Neuron (in vitro differentiated cells): ENCODE measurements around the gene ETDB.
"Not testable (repeated sequence)": the region's sequence is repeated elsewhere in the genome, so short reads cannot be mapped to it uniquely, and the experiment has no call there.

Experiments used
- H2AFZ ChIP-seq: one replicate; pipeline ENCODE4 v1.6.1; 2013; ENCODE audit warnings: low read depth, mild to moderate bottlenecking, inconsistent platforms, low read length, moderate library complexity
- H3K27me3 ChIP-seq: one replicate; pipeline ENCODE4 v1.6.1; 2013; ENCODE audit warnings: low read length; ENCODE audit not compliant: insufficient read depth
- H3K36me3 ChIP-seq: one replicate; pipeline ENCODE4 v1.6.1; 2013; ENCODE audit warnings: low read length; ENCODE audit not compliant: insufficient read depth
- H3K4me1 ChIP-seq: one replicate; pipeline ENCODE4 v1.6.1; 2013; ENCODE audit warnings: low read length; ENCODE audit not compliant: insufficient read depth
- H3K4me3 ChIP-seq: 2 replicates; pipeline ENCODE4 v1.5.1; 2013; ENCODE audit warnings: mild to moderate bottlenecking, low read length, moderate library complexity
- H3K9me3 ChIP-seq: one replicate; pipeline ENCODE4 v1.6.1; 2013; ENCODE audit warnings: low read length

The ETDB gene

GRCh38 chrX:135120056-135120576, at the start of gene ETDB:
TSS of gene ETDB (minus strand) at chrX:135120526. CDS start at chrX:135119261, 1,265 bp downstream.
- not testable (repeated sequence) for H3K4me3 ChIP-seq, H2AFZ ChIP-seq, H3K27me3 ChIP-seq, H3K36me3 ChIP-seq, H3K4me1 ChIP-seq, H3K9me3 ChIP-seq

GRCh38 chrX:135169534-135169933, 49.2 kb upstream of the ETDB start:
- H3K27me3 ChIP-seq, result not testable (repeated sequence)

GRCh38 chrX:135168486-135168885, 48.2 kb upstream of the ETDB start:
- H3K4me1 ChIP-seq, result no peaks in the 10 kb centered on the region
- no peak overlapping the region for H3K4me3 ChIP-seq
- no peaks in the 10 kb centered on the region for H3K9me3 ChIP-seq
- H3K36me3 ChIP-seq, result no peaks in the 10 kb centered on the region
- peaks cover 5% of the 10 kb centered on the region for H3K27me3 ChIP-seq
- no peak overlapping the region for H2AFZ ChIP-seq

More at GRCh38 chrX:135169534-135169933, 49.2 kb upstream of the ETDB start:
- not testable (repeated sequence) for H3K4me1 ChIP-seq, H3K36me3 ChIP-seq, H2AFZ ChIP-seq, H3K4me3 ChIP-seq, H3K9me3 ChIP-seq

GRCh38 chrX:135154688-135155087, 34.4 kb upstream of the ETDB start:
- not testable (repeated sequence) for H3K36me3 ChIP-seq, H3K4me3 ChIP-seq, H3K9me3 ChIP-seq, H2AFZ ChIP-seq, H3K4me1 ChIP-seq, H3K27me3 ChIP-seq

GRCh38 chrX:135126145-135126544, 5.8 kb upstream of the ETDB start:
- not testable (repeated sequence) for H3K4me1 ChIP-seq, H2AFZ ChIP-seq, H3K36me3 ChIP-seq, H3K4me3 ChIP-seq, H3K27me3 ChIP-seq, H3K9me3 ChIP-seq

- H3K4me1 ChIP-seq, H3K27me3 ChIP-seq: not testable (repeated sequence)
Measured at GRCh38 chrX:135116064-135116463, 4.3 kb downstream of the ETDB start.

GRCh38 chrX:135114392-135114791, 5.9 kb downstream of the ETDB start:
- no peaks in the 10 kb centered on the region for H3K4me1 ChIP-seq

More at GRCh38 chrX:135116064-135116463, 4.3 kb downstream of the ETDB start:
- H3K36me3 ChIP-seq, H2AFZ ChIP-seq, H3K4me3 ChIP-seq, H3K9me3 ChIP-seq: not testable (repeated sequence)

GRCh38 chrX:135112743-135113142, 7.6 kb downstream of the ETDB start:
- Histone ChIP-seq H3K4me1 (no peaks in the 10 kb centered on the region), H3K9me3 (no peaks in the 10 kb centered on the region), H3K36me3 (no peaks in the 10 kb centered on the region), H3K27me3 (no peaks in the 10 kb centered on the region), H3K4me3 (no peak overlapping the region), H2AFZ (no peak overlapping the region)

More at GRCh38 chrX:135114392-135114791, 5.9 kb downstream of the ETDB start:
- Histone ChIP-seq H3K9me3 (no peaks in the 10 kb centered on the region), H3K4me3 (no peak overlapping the region), H3K36me3 (no peaks in the 10 kb centered on the region), H3K27me3 (no peaks in the 10 kb centered on the region), H2AFZ (no peak overlapping the region)

GRCh38 chrX:135112096-135112729, 8.1 kb downstream of the ETDB start:
- Histone ChIP-seq H3K36me3 (no peaks in the 10 kb centered on the region), H3K9me3 (no peaks in the 10 kb centered on the region), H2AFZ (no peak overlapping the region), H3K27me3 (no peaks in the 10 kb centered on the region), H3K4me1 (no peaks in the 10 kb centered on the region), H3K4me3 (no peak overlapping the region)

GRCh38 chrX:135109554-135109953, 10.8 kb downstream of the ETDB start:
- Histone ChIP-seq H3K27me3 (no peaks in the 10 kb centered on the region), H2AFZ (no peak overlapping the region), H3K9me3 (no peaks in the 10 kb centered on the region), H3K4me1 (no peaks in the 10 kb centered on the region), H3K36me3 (no peaks in the 10 kb centered on the region), H3K4me3 (no peak overlapping the region)

- H3K36me3 ChIP-seq, result no peaks in the 10 kb centered on the region
- H3K4me1 ChIP-seq, result no peaks in the 10 kb centered on the region
- H3K4me3 ChIP-seq, result no peak overlapping the region
- peaks cover 3% of the 10 kb centered on the region for H3K27me3 ChIP-seq
- no peaks in the 10 kb centered on the region for H3K9me3 ChIP-seq
- peak overlapping the region; percentile 4 for H2AFZ ChIP-seq
Measured at GRCh38 chrX:135099493-135099783, 20.9 kb downstream of the ETDB start.

- H3K27me3 ChIP-seq, H3K36me3 ChIP-seq, H3K9me3 ChIP-seq, H3K4me1 ChIP-seq, H2AFZ ChIP-seq: not testable (repeated sequence)
- peak overlapping the region; percentile 55 for H3K4me3 ChIP-seq
Measured at GRCh38 chrX:135097196-135097744, 23.1 kb downstream of the ETDB start.

GRCh38 chrX:135095715-135096114, 24.6 kb downstream of the ETDB start:
- Histone ChIP-seq H3K4me3 (no peak overlapping the region), H3K9me3 (no peaks in the 10 kb centered on the region), H2AFZ (no peak overlapping the region), H3K4me1 (no peaks in the 10 kb centered on the region), H3K36me3 (no peaks in the 10 kb centered on the region), H3K27me3 (no peaks in the 10 kb centered on the region)

- no peaks in the 10 kb centered on the region for H3K4me1 ChIP-seq
- H3K9me3 ChIP-seq, result no peaks in the 10 kb centered on the region
- H3K36me3 ChIP-seq, result no peaks in the 10 kb centered on the region
- H3K4me3 ChIP-seq, result no peak overlapping the region
- no peak overlapping the region for H2AFZ ChIP-seq
- no peaks in the 10 kb centered on the region for H3K27me3 ChIP-seq
Measured at GRCh38 chrX:135094726-135095125, 25.6 kb downstream of the ETDB start.
